ENCODE measurements around the gene IL15RA. TPM values are rescaled to one million over a fixed set of nuclear protein-coding genes. Genes with fewer than 3 reads are reported as not detected.

The IL15RA gene
- total and polyA plus RNA-seq, 2 of the 8 experiments (the other 6 are each of a cell fraction or from before 2014, with no cell fraction given) = 1.3 to 1.4 TPM

GRCh38 chr10:6019796-6020195, 42.5 kb upstream of the IL15RA start:
- H3K4me2 ChIP-seq (ENCODE audit: insufficient read depth in 1 of 2, low read depth in 2 of 2, low read length in 2 of 2) = no peak overlapping the region
- no peak overlapping the region for H3K23ac ChIP-seq (ENCODE audit: insufficient read length)
- no peak overlapping the region for H2BK5ac ChIP-seq (ENCODE audit: low read depth, low read length)
- no peak overlapping the region for H2AK5ac ChIP-seq (ENCODE audit: low read depth, low read length)
- no peak overlapping the region for H3K56ac ChIP-seq (replicated peaks; ENCODE audit: insufficient read length, low read depth, low read length)
- H3K79me1 ChIP-seq (ENCODE audit: low read depth, low read length) = no peaks in the 10 kb centered on the region
- H3K36me3 ChIP-seq (ENCODE audit: control insufficient read depth in 2 of 4, insufficient read depth in 4 of 4, low read length in 3 of 4) = no peaks in the 10 kb centered on the region
- H2AFZ ChIP-seq (ENCODE audit: low read length) = no peak overlapping the region
- DNase-seq (ENCODE audit: low read depth in 1 of 2, low spot score in 2 of 2) (no peak), FAIRE-seq (no peak)
- H4K20me1 ChIP-seq (replicated peaks in 1 of 2; ENCODE audit: control insufficient read depth in 1 of 2, insufficient read depth in 2 of 2, low read length in 2 of 2) = no peaks in the 10 kb centered on the region
- no peak overlapping the region for H2BK15ac ChIP-seq (ENCODE audit: low read length)
- H3K4me1 ChIP-seq (replicated peaks in 1 of 4; ENCODE audit: control insufficient read depth in 3 of 4, insufficient read depth in 4 of 4, low read length in 3 of 4) = no peaks in the 10 kb centered on the region
- 87% methylated on average over 12 of the region's 12 CpGs; no CpG with 5 or more reads in 1 of the 2 experiments for WGBS, 2 experiments (ENCODE audit: extremely low coverage in 1 of 2, insufficient coverage in 1 of 2, insufficient read length in 1 of 2, insufficient replicate concordance in 2 of 2, low coverage in 1 of 2, low lambda C conversion rate in 2 of 2, missing lambda C conversion rate in 1 of 2)
- no peak overlapping the region for H4K8ac ChIP-seq (ENCODE audit: extremely low read depth, insufficient read depth, low read length)
- no peak overlapping the region for H3K27ac ChIP-seq (ENCODE audit: low read depth, low read length)
- no peak overlapping the region for H3K14ac ChIP-seq (ENCODE audit: insufficient read length)
- no peak overlapping the region for H3K4ac ChIP-seq (replicated peaks; ENCODE audit: insufficient read length, low read depth, low read length)
- no peaks in the 10 kb centered on the region for H3K27me3 ChIP-seq (replicated peaks in 1 of 4; ENCODE audit: control insufficient read depth in 3 of 4, extremely low read depth in 1 of 4, insufficient read depth in 3 of 4, low read length in 3 of 4)
- H4K91ac ChIP-seq (replicated peaks; ENCODE audit: insufficient read length, low read length) = no peak overlapping the region
- no peak overlapping the region for H4K5ac ChIP-seq (ENCODE audit: insufficient read length, low read depth, low read length)
- no peak overlapping the region for H2BK120ac ChIP-seq (replicated peaks; ENCODE audit: low read depth, low read length)
- H2BK20ac ChIP-seq (ENCODE audit: low read length) = no peak overlapping the region
- CTCF ChIA-PET (ENCODE audit: partially characterized antibody) = interaction anchor here (1.6 kb wide), 1 partner anchor 114 kb away, joined by 4 read pairs; no protein-coding TSS in a partner anchor
- H3K79me2 ChIP-seq (ENCODE audit: control insufficient read depth in 1 of 2, insufficient read depth in 2 of 2, low read length in 2 of 2) = no peaks in the 10 kb centered on the region
- no peaks in the 10 kb centered on the region for H3K9me3 ChIP-seq (ENCODE audit: insufficient read depth in 2 of 2, low read depth in 1 of 2, low read length in 1 of 2)
- no peak overlapping the region for H2BK12ac ChIP-seq (ENCODE audit: low read depth, low read length)
- POLR2A ChIA-PET (ENCODE audit: partially characterized antibody) = no interaction called here
- H3K9ac ChIP-seq (replicated peaks in 1 of 4; ENCODE audit: extremely low read depth in 1 of 4, low read depth in 3 of 4, low read length in 3 of 4) = no peak overlapping the region
- H3K4me3 ChIP-seq (ENCODE audit: extremely low read depth in 1 of 4, insufficient read depth in 2 of 4, low read depth in 3 of 4, low read length in 4 of 4) = no peak overlapping the region
- peaks cover 8% of the 10 kb centered on the region; the same call in 1 of the 2 replicates for H3K23me2 ChIP-seq (ENCODE audit: low read depth, low read length)
- H3K18ac ChIP-seq (ENCODE audit: extremely low read depth, low read length) = no peak overlapping the region
- TF ChIP-seq, protein P1, sequence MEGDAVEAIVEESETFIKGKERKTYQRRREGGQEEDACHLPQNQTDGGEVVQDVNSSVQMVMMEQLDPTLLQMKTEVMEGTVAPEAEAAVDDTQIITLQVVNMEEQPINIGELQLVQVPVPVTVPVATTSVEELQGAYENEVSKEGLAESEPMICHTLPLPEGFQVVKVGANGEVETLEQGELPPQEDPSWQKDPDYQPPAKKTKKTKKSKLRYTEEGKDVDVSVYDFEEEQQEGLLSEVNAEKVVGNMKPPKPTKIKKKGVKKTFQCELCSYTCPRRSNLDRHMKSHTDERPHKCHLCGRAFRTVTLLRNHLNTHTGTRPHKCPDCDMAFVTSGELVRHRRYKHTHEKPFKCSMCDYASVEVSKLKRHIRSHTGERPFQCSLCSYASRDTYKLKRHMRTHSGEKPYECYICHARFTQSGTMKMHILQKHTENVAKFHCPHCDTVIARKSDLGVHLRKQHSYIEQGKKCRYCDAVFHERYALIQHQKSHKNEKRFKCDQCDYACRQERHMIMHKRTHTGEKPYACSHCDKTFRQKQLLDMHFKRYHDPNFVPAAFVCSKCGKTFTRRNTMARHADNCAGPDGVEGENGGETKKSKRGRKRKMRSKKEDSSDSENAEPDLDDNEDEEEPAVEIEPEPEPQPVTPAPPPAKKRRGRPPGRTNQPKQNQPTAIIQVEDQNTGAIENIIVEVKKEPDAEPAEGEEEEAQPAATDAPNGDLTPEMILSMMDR (IDR thresholded peaks at IDR 0.05; ENCODE audit: control extremely low read depth in 1 of 3, insufficient read depth in 1 of 3, low read depth in 1 of 3, low read length in 3 of 3) = no peak
- TF ChIP-seq RNF2 (IDR thresholded peaks at IDR 0.05; ENCODE audit: borderline replicate concordance, low read depth, low read length, missing control alignments, poor library complexity, severe bottlenecking) = no peak
- TF ChIP-seq MAFK (IDR thresholded peaks at IDR 0.05; ENCODE audit: low read depth, low read length) = no peak
- no peak for TF ChIP-seq SP2 (IDR thresholded peaks at IDR 0.05; ENCODE audit: low read length)
- no peak for TF ChIP-seq BACH1 (IDR thresholded peaks at IDR 0.05; ENCODE audit: low read length)
- no peak for TF ChIP-seq KDM4A (IDR thresholded peaks at IDR 0.05; ENCODE audit: low read depth, low read length, severe bottlenecking)
- no peak for TF ChIP-seq EGR1 (IDR thresholded peaks at IDR 0.05; ENCODE audit: borderline replicate concordance, low read depth, low read length)
- no peak for TF ChIP-seq GTF2F1 (IDR thresholded peaks at IDR 0.05; ENCODE audit: borderline replicate concordance, low read depth, low read length)
- no peak for TF ChIP-seq MAX (IDR thresholded peaks at IDR 0.05)
- TF ChIP-seq NANOG (IDR thresholded peaks at IDR 0.05; ENCODE audit: insufficient read depth, low read depth, low read length, poor library complexity, severe bottlenecking) = no peak
- no peak for TF ChIP-seq CHD2 (IDR thresholded peaks at IDR 0.05; ENCODE audit: low read length)
- TF ChIP-seq SRF (IDR thresholded peaks at IDR 0.05; ENCODE audit: low read depth, low read length) = no peak
